Activated CD4-positive, alpha-beta T cell treated with anti-CD3 and anti-CD28 coated beads for 24 hours (primary cell): ENCODE measurements around the gene P2RY8.
"Not testable (repeated sequence)": the region's sequence is repeated elsewhere in the genome, so short reads cannot be mapped to it uniquely, and the experiment has no call there.

Source experiments
- DNase-seq, 2 donors: peaks; one replicate each; pipeline ENCODE4 v3.0.0-alpha.2; 2020; ENCODE audit warnings: low read depth in 2 of 2

P2RY8 gene

GRCh38 chrX:1446984-1447968 lies 89.7 kb downstream of the P2RY8 start:
- not testable (repeated sequence) for DNase-seq

- DNase-seq, result no peak
Observed at GRCh38 chrX:1444561-1445500, 92.2 kb downstream of the P2RY8 start.

GRCh38 chrX:1443496-1444075 lies 93.4 kb downstream of the P2RY8 start:
- DNase-seq, result no peak

GRCh38 chrX:1442724-1443367 lies 94.1 kb downstream of the P2RY8 start:
- no peak for DNase-seq

- DNase-seq, result no peak
Observed at GRCh38 chrX:1442016-1442665, 94.8 kb downstream of the P2RY8 start.

GRCh38 chrX:1440506-1440905 lies 96.5 kb downstream of the P2RY8 start:
- no peak for DNase-seq

GRCh38 chrX:1435241-1435895 lies 101.6 kb downstream of the P2RY8 start:
- DNase-seq, result no peak

- DNase-seq, result no peak
Observed at GRCh38 chrX:1434871-1435240, 102.1 kb downstream of the P2RY8 start.

- no peak for DNase-seq
Observed at GRCh38 chrX:1433646-1434357, 103.2 kb downstream of the P2RY8 start.

GRCh38 chrX:1430451-1430850 lies 106.5 kb downstream of the P2RY8 start:
- no peak for DNase-seq

- DNase-seq, result no peak
Observed at GRCh38 chrX:1427756-1428155, 109.2 kb downstream of the P2RY8 start.

GRCh38 chrX:1426321-1426720 lies 110.7 kb downstream of the P2RY8 start:
- not testable (repeated sequence) for DNase-seq

- no peak for DNase-seq
Observed at GRCh38 chrX:1425381-1425780, 111.6 kb downstream of the P2RY8 start.

GRCh38 chrX:1424147-1424851 lies 112.7 kb downstream of the P2RY8 start:
- no peak for DNase-seq

- DNase-seq, result no peak
Observed at GRCh38 chrX:1423215-1423614, 113.8 kb downstream of the P2RY8 start.

GRCh38 chrX:1422135-1422465 lies 114.9 kb downstream of the P2RY8 start:
- DNase-seq, result no peak

- no peak for DNase-seq
Observed at GRCh38 chrX:1421433-1422134, 115.4 kb downstream of the P2RY8 start.

- no peak for DNase-seq
Observed at GRCh38 chrX:1420371-1420770, 116.6 kb downstream of the P2RY8 start.
